NCI-H526 (cell line): Measurements from ENCODE around the gene ZNF12.
"Not testable (repeated sequence)": the region's sequence is repeated elsewhere in the genome, so short reads cannot be mapped to it uniquely, and the experiment has no call there.

ENCODE experiments used
- DNase-seq, 2 experiments: peaks; one replicate each; lab custom pipeline; 2025; lab: John Stamatoyannopoulos, UW

The ZNF12 gene

DNA sequence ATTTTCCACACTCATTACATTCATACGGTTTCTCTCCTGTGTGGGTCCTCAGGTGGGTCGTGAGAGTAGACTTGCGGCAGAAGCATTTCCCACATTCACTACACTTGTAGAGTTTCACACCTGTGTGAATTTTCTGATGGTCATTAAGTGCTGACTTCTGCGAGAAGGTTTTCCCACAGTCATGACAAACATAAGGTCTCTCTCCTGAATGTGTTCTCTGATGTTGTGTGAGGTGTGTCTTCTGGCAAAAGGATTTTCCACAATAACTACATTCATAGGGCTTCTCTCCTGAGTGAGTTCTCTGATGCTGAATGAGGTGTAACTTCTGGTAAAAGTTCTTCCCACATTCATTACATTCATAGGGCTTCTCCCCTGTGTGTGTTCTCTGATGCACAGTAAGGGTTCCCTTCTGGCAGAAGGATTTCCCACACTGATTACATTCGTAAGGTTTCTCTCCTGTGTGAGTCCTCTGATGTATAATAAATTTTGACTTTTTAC, 15.1 kb downstream of the ZNF12 start:
- no peak for DNase-seq

DNA sequence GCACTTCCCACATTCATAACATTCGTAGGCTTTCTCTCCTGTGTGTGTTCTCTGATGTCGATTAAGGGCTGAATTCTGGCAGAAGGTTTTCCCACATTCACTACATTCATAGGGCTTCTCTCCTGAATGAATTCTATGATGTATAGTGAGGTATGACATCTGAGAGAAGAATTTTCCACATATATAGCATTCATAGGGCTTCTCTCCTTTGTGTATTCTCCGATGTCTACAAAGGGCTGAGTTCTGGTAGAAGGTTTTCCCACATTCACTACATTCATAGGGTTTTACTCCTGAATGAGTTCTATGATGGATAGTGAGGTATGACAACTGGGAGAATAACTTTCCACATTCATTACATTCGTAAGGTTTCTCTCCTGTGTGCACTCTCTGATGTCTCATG, 15.6 kb downstream of the ZNF12 start:
- no peak for DNase-seq

DNA sequence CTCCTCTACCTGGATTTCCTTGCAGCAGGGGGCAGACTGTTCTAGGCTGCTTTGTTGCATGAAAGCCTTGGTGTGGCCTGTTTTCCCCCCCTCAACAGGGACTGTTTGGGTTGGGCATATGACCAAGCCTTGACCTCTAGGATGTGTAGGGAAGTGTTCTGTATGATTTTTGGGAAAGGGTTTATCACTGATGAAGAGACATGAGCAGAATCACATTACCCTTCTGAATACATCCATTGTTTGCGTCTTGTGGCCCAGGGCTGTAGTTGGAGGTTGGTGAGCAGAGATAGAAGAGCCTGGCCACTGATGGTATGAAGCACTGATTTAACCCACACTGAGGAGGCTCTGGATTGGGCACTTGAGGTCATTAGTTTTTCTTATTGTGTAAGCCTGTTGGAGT, 26.6 kb downstream of the ZNF12 start:
- no peak for DNase-seq

DNA sequence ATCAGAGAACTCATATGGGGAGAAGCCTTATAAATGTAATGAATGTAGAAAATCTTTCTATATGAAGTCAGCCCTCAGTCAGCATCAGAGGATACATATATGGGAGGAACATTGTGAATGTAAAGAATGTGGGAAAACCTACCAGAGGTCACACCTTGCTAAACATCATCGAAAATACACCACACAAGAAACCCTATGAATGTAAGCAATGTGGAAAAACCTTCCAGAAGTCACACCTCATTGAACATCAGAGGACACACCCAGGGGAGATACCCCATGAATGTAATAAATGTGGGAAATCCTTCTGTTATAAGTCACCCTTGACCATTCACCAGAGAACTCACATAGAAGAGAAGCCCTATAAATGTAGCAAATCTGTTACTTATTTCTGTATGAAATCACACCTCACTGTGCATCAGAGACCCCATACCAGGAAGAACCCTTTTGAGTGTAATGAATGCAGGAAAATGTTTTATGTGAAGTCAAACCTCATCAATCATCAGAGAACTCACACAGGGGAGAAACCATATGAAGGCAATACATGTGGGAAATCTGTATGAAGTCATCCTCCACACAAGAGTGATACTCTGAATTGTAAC, 30.8 kb downstream of the ZNF12 start:
- DNase-seq = no peak

DNA sequence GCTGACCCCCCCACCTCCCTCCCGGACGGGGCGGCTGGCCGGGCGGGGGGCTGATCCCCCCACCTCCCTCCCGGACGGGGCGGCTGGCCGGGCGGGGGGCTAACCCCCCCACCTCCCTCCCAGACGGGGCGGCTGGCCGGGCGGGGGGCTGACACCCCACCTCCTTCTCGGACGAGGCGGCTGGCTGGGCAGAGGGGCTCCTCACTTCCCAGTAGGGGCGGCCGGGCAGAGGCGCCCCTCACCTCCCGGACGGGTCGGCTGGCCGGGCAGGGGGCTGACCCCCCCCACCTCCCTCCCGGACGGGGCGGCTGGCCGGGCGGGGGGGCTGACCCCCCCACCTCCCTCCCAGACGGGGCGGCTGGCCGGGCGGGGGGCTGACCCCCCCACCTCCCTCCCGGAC, 35.9 kb downstream of the ZNF12 start:
- not testable (repeated sequence) for DNase-seq

DNA sequence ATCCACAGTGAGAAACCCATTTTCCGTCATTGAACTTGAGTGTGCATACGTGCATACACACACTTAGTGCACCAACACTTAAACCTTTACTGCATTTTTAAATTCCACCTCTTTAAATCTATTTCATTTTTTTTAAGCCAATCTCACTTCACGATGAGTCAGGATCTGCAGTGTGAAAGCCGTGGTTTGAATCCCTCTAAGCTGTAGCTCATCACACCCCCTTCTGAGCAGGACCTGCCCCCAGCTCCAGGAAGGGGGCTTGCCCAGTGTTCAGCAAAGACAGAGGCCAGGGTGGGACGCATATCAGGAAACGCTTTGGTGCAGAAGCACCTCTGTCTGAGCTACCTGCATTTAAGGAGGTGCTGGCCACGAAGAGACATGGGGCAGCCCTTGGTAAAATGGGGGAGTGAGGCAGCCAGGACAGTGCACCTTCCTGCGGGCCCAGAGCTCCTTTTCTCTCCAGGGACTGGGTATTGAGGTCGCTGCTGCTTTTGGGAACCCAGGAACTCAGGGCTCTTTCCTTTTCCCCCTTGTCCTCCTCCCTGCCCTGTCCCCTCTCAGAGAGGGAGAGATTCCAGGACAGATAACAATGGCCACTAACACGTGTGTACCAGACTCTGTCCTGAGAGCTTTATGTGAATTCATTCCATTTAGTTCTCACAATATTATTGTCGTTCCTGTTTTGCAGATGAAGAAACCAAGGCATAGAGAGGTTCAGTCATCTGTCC, 48.0 kb downstream of the ZNF12 start:
- DNase-seq = no peak

DNA sequence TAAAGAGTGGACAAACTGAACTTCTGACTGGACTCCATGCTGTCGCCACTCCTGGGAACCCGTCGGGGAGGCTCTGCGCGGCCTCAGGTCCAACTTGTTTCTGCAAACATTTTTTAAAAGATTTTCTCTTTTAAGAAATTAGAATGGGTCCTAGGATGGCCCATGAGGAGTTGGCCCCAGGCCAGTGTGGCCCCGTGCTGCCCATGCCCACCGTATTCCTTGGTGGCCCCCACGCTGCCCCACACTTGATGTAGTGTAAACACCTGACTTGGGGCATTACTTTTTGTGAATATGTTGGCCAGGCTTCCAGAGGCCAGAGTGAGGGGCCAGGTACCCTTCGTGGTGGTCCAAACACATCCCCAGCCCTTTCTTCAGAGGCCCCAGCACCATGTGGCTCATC, 50.3 kb downstream of the ZNF12 start:
- no peak for DNase-seq

DNA sequence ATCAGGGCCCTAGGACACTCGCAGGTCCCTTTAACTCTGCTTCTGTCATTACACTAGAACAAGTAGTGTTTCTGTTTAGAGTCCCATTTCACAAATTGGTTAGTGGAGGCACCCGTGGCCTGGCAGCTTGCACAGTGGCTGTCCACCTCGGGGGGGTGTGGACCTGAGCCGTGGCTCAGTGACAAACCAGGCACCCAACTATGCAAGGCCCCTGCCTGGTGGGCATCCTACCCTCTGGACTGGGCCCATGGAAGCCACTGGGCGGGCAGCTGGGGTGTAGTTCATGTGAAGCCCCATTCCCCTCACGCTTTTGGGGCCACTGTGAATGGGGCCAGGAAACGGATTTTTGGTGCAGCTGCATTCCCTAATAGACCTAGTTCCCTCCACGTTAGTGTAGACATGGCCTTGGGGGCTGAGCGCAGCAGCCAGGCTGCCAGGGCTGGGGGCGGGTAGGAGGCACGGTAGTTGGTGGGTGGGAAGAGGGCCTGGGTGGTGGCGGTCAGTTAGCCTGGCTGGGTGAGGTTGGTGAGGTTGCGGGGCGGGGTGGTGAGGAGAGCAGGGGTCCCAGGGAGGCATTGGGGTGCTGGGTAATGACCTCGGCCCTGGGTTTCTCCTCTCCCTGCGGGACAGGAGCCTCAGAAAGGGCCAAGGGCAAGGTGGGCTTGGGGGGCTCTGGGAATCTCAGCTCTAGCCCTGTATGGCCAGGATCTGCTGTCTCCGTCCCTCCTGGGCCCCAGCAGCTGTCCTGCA, 50.9 kb downstream of the ZNF12 start:
- DNase-seq = no peak

DNA sequence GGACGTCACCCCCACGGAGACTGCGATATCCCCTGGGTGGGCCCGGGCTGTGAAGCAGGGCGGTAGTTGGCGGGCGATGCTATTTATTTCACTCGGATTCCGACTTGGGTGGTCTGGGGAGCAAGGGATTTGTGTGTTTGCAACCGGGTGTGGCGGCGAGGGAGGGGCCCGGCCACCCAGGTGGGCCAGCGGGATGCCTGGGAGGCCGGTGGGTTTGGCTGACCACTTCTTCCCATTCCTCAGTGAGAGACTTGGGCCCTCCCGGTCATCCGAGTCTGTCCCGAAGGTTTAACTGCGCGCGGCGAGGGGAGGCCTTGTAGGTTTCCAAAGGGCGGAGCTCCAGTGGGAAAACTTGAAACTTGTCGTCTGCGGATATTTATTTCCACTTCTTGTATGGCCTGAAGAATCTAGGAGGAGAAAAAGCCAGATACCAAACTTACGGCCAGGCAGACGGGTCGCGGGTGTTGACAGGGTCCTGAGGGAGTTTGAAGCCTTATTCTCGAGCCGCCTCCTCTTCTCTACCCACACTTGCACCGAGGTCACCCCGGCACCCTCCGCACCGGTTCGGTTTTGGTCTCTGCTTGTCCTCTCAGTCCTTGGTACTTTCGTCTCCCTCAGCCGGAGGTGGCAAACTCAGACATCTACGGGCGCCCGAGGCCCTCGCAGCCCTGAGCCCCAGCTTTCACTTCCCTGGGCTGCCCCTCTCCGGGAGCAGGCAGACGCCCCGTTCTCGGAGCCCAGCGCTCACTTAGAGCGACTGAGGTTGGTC, 51.7 kb downstream of the ZNF12 start:
- DNase-seq = no peak

DNA sequence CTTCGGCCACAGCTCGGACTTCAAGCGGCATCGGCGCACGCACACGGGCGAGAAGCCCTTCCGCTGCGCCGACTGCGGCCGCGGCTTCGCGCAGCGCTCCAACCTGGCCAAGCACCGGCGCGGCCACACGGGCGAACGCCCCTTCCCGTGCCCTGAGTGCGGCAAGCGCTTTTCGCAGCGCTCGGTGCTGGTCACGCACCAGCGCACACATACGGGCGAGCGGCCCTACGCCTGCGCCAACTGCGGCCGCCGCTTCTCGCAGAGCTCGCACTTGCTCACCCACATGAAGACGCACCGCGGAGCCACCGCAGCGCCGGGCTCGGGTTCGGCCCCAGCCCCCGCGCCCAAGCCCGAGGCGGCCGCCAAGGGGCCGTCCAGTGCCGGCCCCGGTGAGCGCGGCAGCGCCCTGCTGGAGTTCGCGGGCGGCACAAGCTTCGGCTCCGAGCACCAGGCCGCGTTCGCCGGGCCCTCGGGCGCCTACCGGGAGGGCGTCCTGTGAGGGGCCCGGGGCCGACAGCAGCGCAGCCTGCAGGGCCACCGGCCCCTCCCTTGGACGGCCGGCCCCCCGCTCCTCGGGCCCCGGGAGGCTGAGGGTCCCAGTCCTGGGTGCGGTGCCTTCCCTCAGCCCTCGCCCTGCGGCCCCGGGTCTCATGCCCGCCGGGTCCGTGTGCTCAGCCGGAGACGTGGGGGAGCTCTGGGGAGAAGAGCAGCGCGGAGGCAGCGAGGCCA, 52.5 kb downstream of the ZNF12 start:
- no peak for DNase-seq

DNA sequence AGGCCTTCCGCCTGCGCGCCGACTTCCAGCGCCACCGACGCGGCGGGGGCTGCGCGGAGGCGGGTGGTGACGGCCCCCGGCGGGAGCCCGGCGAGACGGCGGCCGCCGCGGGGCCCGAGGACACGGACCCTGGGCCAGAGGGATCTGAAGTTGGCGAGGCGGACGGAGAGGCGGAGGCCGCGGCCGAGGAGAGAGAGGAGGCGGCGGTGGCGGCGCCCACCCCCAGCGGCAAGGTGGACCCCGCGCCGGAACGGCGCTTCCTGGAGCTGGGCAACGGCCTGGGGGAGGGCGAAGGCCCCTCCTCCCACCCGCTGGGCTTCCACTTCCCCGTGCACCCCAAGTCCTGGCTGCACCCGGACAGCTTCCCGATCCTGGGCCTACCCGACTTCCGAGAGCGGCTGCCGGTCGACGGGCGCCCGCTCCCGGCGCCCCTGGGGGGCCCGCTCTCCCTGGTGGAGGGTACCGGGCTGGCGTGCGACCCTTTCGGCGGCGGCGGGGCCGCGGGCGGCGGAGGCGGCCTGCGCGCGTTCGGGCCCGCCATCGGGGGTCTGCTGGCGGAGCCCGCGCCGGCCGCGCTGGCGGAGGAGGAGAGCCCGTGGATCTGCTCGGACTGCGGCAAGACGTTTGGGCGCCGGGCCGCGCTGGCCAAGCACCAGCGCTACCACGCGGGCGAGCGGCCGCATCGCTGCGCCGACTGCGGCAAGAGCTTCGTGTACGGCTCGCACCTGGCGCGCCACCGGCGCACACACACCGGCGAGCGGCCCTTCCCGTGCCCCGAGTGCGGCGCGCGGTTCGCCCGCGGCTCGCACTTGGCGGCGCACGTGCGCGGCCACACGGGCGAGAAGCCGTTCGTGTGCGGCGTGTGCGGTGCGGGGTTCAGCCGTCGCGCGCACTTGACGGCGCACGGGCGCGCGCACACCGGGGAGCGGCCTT, 53.4 kb downstream of the ZNF12 start:
- no peak for DNase-seq

DNA sequence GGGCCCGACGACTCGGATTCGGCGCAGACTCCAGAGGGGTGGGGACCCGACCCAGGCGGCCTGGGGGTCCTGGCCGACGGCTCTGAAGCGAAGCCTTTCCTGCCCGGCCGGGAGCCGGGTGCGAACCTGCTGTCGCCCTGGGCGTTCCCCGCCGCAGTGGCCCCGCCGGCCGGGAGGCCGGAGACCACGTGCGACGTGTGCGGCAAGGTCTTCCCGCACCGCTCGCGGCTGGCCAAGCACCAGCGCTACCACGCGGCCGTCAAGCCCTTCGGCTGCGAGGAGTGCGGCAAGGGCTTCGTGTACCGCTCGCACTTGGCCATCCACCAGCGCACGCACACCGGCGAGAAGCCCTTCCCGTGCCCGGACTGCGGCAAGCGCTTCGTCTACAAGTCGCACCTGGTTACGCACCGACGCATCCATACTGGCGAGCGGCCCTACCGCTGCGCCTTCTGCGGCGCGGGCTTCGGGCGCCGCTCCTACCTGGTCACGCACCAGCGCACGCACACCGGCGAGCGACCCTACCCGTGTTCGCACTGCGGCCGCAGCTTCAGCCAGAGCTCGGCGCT, 54.2 kb downstream of the ZNF12 start:
- DNase-seq = no peak

DNA sequence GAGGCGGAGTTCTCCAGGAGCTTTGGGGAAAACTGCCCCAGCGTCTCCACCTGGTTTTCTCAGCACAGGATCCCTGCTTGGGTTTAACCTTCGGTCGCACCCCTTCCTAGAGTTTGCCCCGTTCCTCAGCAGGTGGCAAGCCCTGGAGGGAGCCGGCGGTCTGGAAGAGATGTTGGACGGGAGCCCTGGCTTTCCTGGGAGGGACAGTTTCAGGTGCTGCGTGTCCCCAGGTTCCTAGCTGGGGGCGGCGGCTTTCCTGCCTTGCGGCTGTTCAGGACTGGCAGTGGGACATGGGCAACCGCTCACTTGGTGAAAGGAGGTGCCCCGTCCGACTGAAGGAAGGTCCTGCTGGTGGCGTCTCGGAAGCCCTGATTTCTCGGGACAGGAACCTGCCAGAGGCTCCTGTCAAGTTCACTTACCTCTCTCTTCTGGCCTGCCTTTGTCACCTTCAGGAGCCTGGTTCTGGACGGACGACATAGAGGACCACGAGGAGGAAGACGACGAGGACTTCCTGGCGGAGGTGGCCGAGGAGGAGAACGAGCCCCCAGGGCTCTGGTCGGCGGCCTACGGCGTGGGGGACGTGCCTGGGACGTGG, 54.8 kb downstream of the ZNF12 start:
- DNase-seq = no peak

DNA sequence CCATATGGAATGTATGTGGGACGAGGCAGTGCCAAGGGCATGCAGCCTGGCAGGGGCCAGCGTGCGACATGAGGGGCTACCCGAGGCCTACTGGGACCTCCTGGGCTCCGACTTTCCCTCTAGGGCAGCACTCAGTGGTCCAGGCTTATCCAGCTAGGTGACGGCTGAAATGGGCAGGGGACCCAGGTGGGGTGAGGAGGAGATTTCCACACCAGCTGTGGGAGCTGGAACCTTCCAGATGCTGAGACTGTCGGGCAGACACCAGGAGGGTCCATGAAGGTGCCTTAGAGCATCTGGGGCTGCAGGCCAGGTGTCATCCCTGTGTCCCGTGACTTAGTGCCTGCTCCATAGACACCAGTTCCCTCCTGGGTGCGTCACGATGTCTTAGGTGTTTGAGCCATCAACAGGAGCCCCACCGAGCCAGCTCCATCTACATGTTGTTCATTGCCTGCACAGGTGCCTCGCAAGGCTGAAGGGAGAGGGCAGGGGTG, 56.2 kb downstream of the ZNF12 start:
- DNase-seq = no peak

DNA sequence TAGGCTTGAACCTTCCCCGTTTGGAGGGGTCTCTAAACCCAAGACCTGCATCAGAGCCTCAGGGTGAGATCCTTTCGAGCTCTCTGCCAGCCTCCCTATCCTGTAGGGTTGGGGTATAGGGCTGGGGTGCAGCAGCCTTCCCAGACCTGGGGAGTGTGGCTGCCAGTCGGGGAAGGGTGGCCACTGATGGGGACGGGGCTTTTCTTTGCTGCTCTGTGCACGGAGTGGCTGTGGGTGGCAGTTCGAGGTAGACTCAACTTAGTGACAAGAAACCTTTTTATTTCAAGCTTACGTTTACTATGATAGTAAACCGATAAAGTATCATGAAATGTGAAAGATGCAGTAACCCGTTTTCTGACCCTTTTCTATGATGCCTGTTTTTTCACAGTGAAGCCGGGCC, 56.7 kb downstream of the ZNF12 start:
- no peak for DNase-seq

DNA sequence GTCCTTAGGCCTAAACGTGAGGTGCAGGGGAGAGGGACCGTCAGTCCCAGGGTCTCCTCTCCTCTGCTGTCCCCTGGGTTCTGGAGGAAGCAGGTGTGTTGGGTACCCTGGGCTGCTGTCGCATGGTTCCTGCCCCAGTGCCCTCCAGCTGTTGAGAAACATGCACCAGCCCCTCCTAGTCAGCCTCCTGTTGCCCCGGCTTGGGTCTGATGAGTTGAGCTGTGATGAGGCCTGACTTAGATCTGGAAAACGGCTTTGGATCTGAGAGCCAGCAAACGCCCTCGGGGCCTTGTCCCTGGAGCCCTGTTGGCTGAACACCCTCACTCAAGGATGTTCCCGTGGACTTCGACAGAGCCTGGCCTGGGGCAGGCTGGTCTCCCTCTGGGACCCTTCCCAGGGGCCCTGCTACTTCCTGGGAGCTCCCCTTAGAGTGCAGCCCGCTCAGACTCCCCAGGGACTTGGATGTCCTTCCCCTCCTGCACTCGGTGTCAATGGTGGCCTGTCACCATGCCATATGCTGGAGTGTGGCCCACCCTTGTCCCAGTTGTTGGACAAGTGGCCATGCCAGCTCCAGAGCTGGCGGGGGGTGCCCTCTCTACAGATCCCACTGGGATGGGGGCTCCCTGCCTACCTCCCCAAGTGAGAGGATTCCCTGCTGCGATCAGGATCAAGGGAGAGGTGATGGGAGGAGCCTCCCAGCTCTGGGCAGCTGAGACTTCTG, 57.3 kb downstream of the ZNF12 start:
- DNase-seq = no peak

DNA sequence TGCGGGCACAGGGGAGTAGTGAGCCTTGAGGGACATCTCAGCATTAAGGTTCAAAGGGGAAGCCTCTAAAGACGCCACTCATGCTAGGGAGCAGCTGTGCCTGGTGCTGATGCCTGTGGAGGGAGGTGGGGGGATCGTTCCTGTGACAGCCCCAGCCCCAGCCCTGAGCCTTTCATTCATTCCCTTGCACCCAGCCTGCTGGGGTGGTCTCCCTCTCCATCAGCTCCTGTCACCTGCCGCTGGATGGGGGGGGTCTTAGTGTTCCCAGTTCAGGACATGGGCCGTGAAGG, 58.0 kb downstream of the ZNF12 start:
- no peak for DNase-seq

DNA sequence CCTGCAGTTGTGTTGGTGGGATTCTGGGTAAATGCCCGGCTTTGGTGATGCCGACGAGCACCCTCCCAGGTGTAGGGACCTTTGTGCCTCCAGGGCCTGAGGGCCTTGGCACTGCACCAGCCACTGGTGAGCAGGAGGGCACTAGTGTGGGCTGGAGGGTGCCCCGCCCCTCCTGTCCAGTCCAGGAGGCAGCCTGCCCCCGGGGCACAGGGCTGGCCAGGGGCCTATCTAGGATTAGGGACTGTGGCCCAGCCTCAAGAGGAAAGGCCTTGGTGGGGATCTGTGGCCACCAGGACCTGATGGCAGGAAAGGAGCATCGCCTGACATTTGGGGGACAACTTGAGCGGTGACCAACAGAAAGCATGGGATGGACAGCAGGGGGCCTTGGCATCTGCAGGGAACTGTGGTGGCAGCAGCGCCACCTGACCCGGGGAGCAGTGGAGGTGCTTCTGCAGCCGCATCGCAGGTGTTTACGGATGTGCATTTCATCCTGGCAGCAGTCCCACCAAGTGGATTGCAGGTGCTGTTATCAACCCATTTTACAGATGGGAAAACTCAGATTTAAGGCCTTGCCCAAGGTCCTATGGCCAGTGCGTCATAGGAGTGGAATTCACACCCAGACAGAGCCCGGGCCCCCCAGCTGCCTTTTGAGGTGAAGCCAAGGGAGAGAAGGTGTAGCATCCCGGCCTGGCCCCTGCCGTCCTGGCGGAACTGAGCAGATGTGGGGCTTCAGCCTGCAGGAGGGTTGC, 58.5 kb downstream of the ZNF12 start:
- DNase-seq = no peak
